H1 (cell line): ENCODE measurements around the gene PCED1B. TPM values are rescaled to one million over a fixed set of nuclear protein-coding genes. Genes with fewer than 3 reads are reported as not detected.

Experiments used
- ATF2 ChIP-seq: IDR thresholded peaks from 2 replicates; pipeline ENCODE4 v1.6.1; 2012; ENCODE audit warnings: low read length, inconsistent platforms
- RFX5 ChIP-seq: IDR thresholded peaks from 2 replicates; pipeline ENCODE4 v1.6.1; 2011; ENCODE audit warnings: low read depth, low read length, improper control_type of control experiment, borderline replicate concordance
- polyA plus RNA-seq, 7 experiments: library from polyadenylated mRNA; depleted of rRNA in 3 of 7; stranded (reverse) in 5 of 7; unstranded in 2 of 7; fragments of >200 nt in 5 of 7; fragments of 200-250 nt in 2 of 7; gene quantifications; 1 replicate in 5 of 7; 2 replicates in 1 of 7; 4 replicates in 1 of 7; pipeline versions ENCODE4 v1.2.1 to v1.2.3, GENCODE V29; 2011 to 2013; ENCODE audit warnings: missing spikeins in 2 of 7, mixed read lengths in 2 of 7
- total RNA-seq: library from RNA; stranded (reverse); fragmentation: NEBNext Ultra II Directional; extraction: Animal tissue kit (Norgen Biotek cat#: 25700); gene quantifications from 2 replicates; pipeline ENCODE4 v1.2.1, GENCODE V29; 2021

The PCED1B gene
- total and polyA plus RNA-seq, 2 of the 8 experiments (the other 6 are each of a cell fraction or from before 2014, with no cell fraction given) = 4.7 to 5.4 TPM

GRCh38 chr12:47120736-47121135 is 41.3 kb downstream of the PCED1B start (continued):
- TF ChIP-seq ATF2 (no peak), RFX5 (no peak)
